Fibroblast of lung (primary cell): ENCODE data around the gene TAS1R3. TPM values are rescaled to one million over a fixed set of nuclear protein-coding genes. Genes with fewer than 3 reads are reported as not detected.
A peak's percentile ranks its signal among the peaks of the same experiment; 100 is the strongest.

Source experiments
- DNase-seq, 2 donors: peaks; one replicate each; pipeline versions ENCODE4 v3.0.0 to v3.0.0-alpha.2; 2010; ENCODE audit warnings: low read depth in 2 of 2
- H2AFZ ChIP-seq: 2 replicates; pipeline ENCODE4 v1.5.1; 2012; ENCODE audit warnings: low read length, control low read depth, inconsistent platforms
- H3K27ac ChIP-seq: 2 replicates; pipeline ENCODE4 v1.5.1; 2011; ENCODE audit warnings: low read length, control low read depth; ENCODE audit not compliant: insufficient read depth
- H3K27me3 ChIP-seq: 2 replicates; pipeline ENCODE4 v1.5.1; 2011; ENCODE audit warnings: mild to moderate bottlenecking, low read length; ENCODE audit not compliant: control insufficient read depth, insufficient read depth
- H3K36me3 ChIP-seq: 2 replicates; pipeline ENCODE4 v1.5.1; 2011; ENCODE audit warnings: low read length; ENCODE audit not compliant: control insufficient read depth, insufficient read depth
- H3K4me1 ChIP-seq: 2 replicates; pipeline ENCODE4 v1.5.1; 2011; ENCODE audit warnings: low read length; ENCODE audit not compliant: control insufficient read depth, insufficient read depth; ENCODE audit errors: extremely low read depth
- H3K4me2 ChIP-seq: 2 replicates; pipeline ENCODE4 v1.5.1; 2011; ENCODE audit warnings: low read length, control low read depth; ENCODE audit not compliant: insufficient read depth; ENCODE audit errors: extremely low read depth
- H3K4me3 ChIP-seq, 4 experiments: fragments of 200-600 bp in 1 of 4; sonication (generic) in 1 of 4; replicated peaks in 1 of 4; 2 replicates each; pipeline ENCODE4 v1.5.1; 2011 to 2016; ENCODE audit warnings: low read length in 4 of 4, low read depth in 3 of 4, mild to moderate bottlenecking in 3 of 4, control low read depth in 2 of 4, inconsistent platforms in 1 of 4, mixed read lengths in 1 of 4; ENCODE audit not compliant: insufficient read depth in 1 of 4; ENCODE audit errors: control extremely low read depth in 1 of 4
- H3K79me2 ChIP-seq: 2 replicates; pipeline ENCODE4 v1.5.1; 2012; ENCODE audit warnings: mild to moderate bottlenecking, low read length, inconsistent platforms; ENCODE audit not compliant: control insufficient read depth, insufficient read depth
- H3K9ac ChIP-seq: 2 replicates; pipeline ENCODE4 v1.5.1; 2011; ENCODE audit warnings: mild to moderate bottlenecking, low read length, control low read depth; ENCODE audit not compliant: insufficient read depth
- H3K9me3 ChIP-seq: 2 replicates; pipeline ENCODE4 v1.5.1; 2012; ENCODE audit warnings: low read depth, low read length; ENCODE audit not compliant: control insufficient read depth, insufficient read depth
- H4K20me1 ChIP-seq: 2 replicates; pipeline ENCODE4 v1.5.1; 2011; ENCODE audit warnings: low read length; ENCODE audit not compliant: control insufficient read depth, insufficient read depth; ENCODE audit errors: extremely low read depth
- CTCF ChIP-seq, 2 donors: IDR thresholded peaks in 1 of 2; conservative IDR thresholded peaks in 1 of 2; 1 replicate in 1 of 2; 2 replicates in 1 of 2; pipeline ENCODE4 v1.5.1; 2011 to 2012; ENCODE audit warnings: low read length in 2 of 2, control low read depth in 1 of 2, inconsistent platforms in 1 of 2, low read depth in 1 of 2, mild to moderate bottlenecking in 1 of 2
- EZH2 ChIP-seq: IDR thresholded peaks from 2 replicates; pipeline ENCODE4 v1.5.1; 2012; ENCODE audit warnings: low read length, control low read depth, mild to moderate bottlenecking; ENCODE audit errors: missing control alignments
- polyA plus RNA-seq, 2 donors: library from polyadenylated mRNA; depleted of rRNA in 1 of 2; stranded (reverse) in 1 of 2; unstranded in 1 of 2; fragments of >200 nt; gene quantifications; 2 replicates each; pipeline ENCODE4 v1.2.1, GENCODE V29; 2011 to 2012; ENCODE audit warnings: missing spikeins in 1 of 2
- total RNA-seq: library from RNA; depleted of rRNA; stranded (reverse); fragments of >200 nt; gene quantifications from 2 replicates; pipeline ENCODE4 v1.2.1, GENCODE V29; 2014

TAS1R3 gene
- total and polyA plus RNA-seq, 2 donors (not counting 1 experiment from before 2014, with no cell fraction given): 0.02 to 0.17 TPM

GRCh38 chr1:1354271-1355247 is 23.5 kb downstream of the TAS1R3 start:
- Histone ChIP-seq H4K20me1 (no peaks in the 10 kb centered on the region), H3K4me3 (peak overlapping the region in 2 of 4 experiments; percentile 10 to 98), H2AFZ (no peak overlapping the region), H3K79me2 (peaks cover 62% of the 10 kb centered on the region), H3K4me1 (peaks cover 26% of the 10 kb centered on the region), H3K4me2 (peak overlapping the region; percentile 51), H3K27ac (no peak overlapping the region), H3K9ac (no peak overlapping the region), H3K9me3 (no peaks in the 10 kb centered on the region), H3K27me3 (no peaks in the 10 kb centered on the region), H3K36me3 (peaks cover 25% of the 10 kb centered on the region)
- TF ChIP-seq CTCF (conservative IDR thresholded peaks at IDR 0.05 in 1 of 2, IDR thresholded peaks at IDR 0.05 in 1 of 2; ENCODE audit: low read depth in 1 of 2, low read length in 2 of 2): no peak
- TF ChIP-seq EZH2: no peak
- no peak for DNase-seq

DNA sequence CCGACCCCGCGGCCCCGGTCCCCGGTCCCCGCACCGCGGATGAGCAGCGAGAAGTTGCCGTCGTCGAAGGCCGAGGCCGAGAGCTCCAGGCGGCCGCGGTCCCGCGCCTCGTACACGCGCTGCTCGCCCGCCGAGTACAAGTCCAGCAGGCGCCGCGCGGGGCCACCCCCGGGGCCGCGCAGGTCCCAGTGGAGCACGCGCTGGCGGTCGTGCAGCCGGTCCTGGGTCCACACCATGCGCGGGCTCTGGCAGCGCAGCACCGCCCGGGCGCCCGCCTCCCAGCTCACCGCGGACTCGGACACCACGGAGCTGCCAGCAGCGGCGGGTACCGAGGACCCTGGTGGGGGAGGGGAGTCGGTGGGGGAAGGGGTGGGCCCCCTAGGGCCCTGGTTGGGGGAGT is 24.3 kb downstream of the TAS1R3 start:
- Histone ChIP-seq H2AFZ (no peak overlapping the region), H3K27me3 (no peaks in the 10 kb centered on the region), H3K4me2 (no peak overlapping the region), H3K4me1 (peaks cover 34% of the 10 kb centered on the region), H3K9me3 (no peaks in the 10 kb centered on the region), H3K4me3 (peak overlapping the region in 2 of 4 experiments; percentile 12 to 98), H3K36me3 (peaks cover 25% of the 10 kb centered on the region), H3K9ac (no peak overlapping the region), H4K20me1 (no peaks in the 10 kb centered on the region), H3K79me2 (peaks cover 62% of the 10 kb centered on the region), H3K27ac (no peak overlapping the region)
- peak; percentile 40 to 43 for DNase-seq
- TF ChIP-seq CTCF (conservative IDR thresholded peaks at IDR 0.05 in 1 of 2, IDR thresholded peaks at IDR 0.05 in 1 of 2; ENCODE audit: low read depth in 1 of 2, low read length in 2 of 2): no peak
- no peak for TF ChIP-seq EZH2

- Histone ChIP-seq H4K20me1 (no peaks in the 10 kb centered on the region), H3K27me3 (no peaks in the 10 kb centered on the region), H3K9me3 (no peaks in the 10 kb centered on the region), H3K27ac (peak overlapping the region; percentile 96), H3K79me2 (peaks cover 62% of the 10 kb centered on the region), H2AFZ (no peak overlapping the region), H3K36me3 (peaks cover 25% of the 10 kb centered on the region), H3K4me1 (peaks cover 40% of the 10 kb centered on the region), H3K4me2 (peak overlapping the region; percentile 44), H3K9ac (peak overlapping the region; percentile 92), H3K4me3 (peak overlapping the region; percentile 91 to 98 (median 97))
- no peak for DNase-seq
- TF ChIP-seq EZH2 (no peak), CTCF (conservative IDR thresholded peaks at IDR 0.05 in 1 of 2, IDR thresholded peaks at IDR 0.05 in 1 of 2; ENCODE audit: low read depth in 1 of 2, low read length in 2 of 2) (no peak)
These were observed 25.2 kb downstream of the TAS1R3 start for GRCh38 chr1:1356166-1356795.
